Spleen (tissue), 7 donors: Measurements from ENCODE around the gene ARL17B.
"Not testable (repeated sequence)": the region's sequence is repeated elsewhere in the genome, so short reads cannot be mapped to it uniquely, and the experiment has no call there.

Experiments used
- CTCF ChIP-seq, 11 experiments: fragments of 200-600 bp in 7 of 11; fragments of 450-650 bp in 4 of 11; sonication (generic) in 4 of 11; IDR thresholded peaks in 8 of 11; conservative IDR thresholded peaks in 3 of 11; 1 replicate in 7 of 11; 2 replicates in 4 of 11; pipeline versions ENCODE4 v1.4.0 to v1.8.0; 2016 to 2021; ENCODE audit warnings: antibody characterized with exemption in 11 of 11, inconsistent platforms in 4 of 11, mild to moderate bottlenecking in 1 of 11
- POLR2AphosphoS5 ChIP-seq, 3 donors: sonication (generic); formaldehyde crosslinking; IDR thresholded peaks; one replicate each; pipeline ENCODE4 v1.5.1; 2017; ENCODE audit warnings: antibody characterized with exemption in 3 of 3
- donor health status: DM: no; HTN: no; CAD: no; lungs with moderate emphysema.
- donor health status: DM: no; HTN: no; CAD: no.
- donor health status: DM: no; HTN: no; CAD: no.

GRCh38 chr17:46244949-46245768 lies 116.4 kb downstream of the ARL17B start:
- TF ChIP-seq CTCF (IDR thresholded peaks at IDR 0.05 in 8 of 11, conservative IDR thresholded peaks at IDR 0.05 in 3 of 11); POLR2AphosphoS5 (IDR thresholded peaks at IDR 0.05): not testable (repeated sequence)
